ENCODE measurements around the gene DSP. TPM values are rescaled to one million over a fixed set of nuclear protein-coding genes. Genes with fewer than 3 reads are reported as not detected.

DSP gene
- total and polyA plus RNA-seq, 2 of the 13 experiments (the other 11 are each of a cell fraction or from before 2014, with no cell fraction given): 89.8 to 117 TPM

DNA sequence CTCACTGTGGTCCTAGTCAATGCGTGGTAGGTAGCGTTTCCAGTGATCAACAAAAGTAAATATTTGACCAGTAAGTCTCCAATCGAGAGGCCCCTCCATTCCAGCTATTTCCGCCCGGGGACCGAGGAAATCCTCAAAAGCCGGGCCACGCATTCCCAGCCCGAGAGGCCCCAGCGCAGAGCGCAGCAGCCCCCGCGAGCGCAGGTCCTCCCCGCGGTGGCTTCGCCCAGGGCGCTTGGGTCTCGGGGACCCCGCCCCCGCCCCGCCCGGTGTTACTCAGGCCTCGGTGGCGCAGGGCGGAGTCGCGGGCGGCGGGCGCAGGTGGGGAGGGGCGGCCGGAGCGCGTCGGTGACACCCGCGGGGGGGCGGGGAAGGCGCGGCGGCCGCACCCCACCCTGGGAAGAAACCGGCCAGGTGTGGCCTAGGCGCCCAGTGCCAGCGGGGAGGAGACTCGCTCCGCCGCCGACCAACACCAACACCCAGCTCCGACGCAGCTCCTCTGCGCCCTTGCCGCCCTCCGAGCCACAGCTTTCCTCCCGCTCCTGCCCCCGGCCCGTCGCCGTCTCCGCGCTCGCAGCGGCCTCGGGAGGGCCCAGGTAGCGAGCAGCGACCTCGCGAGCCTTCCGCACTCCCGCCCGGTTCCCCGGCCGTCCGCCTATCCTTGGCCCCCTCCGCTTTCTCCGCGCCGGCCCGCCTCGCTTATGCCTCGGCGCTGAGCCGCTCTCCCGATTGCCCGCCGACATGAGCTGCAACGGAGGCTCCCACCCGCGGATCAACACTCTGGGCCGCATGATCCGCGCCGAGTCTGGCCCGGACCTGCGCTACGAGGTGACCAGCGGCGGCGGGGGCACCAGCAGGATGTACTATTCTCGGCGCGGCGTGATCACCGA lies at the start of gene DSP (continued):
- TF ChIP-seq REST (IDR thresholded peaks at IDR 0.05; ENCODE audit: borderline replicate concordance in 1 of 2, low read depth in 1 of 2, low read length in 2 of 2): peak in 1 of 2 experiments; percentile 82; a peak in 2 of 4 replicates
- TF ChIP-seq, protein P1, sequence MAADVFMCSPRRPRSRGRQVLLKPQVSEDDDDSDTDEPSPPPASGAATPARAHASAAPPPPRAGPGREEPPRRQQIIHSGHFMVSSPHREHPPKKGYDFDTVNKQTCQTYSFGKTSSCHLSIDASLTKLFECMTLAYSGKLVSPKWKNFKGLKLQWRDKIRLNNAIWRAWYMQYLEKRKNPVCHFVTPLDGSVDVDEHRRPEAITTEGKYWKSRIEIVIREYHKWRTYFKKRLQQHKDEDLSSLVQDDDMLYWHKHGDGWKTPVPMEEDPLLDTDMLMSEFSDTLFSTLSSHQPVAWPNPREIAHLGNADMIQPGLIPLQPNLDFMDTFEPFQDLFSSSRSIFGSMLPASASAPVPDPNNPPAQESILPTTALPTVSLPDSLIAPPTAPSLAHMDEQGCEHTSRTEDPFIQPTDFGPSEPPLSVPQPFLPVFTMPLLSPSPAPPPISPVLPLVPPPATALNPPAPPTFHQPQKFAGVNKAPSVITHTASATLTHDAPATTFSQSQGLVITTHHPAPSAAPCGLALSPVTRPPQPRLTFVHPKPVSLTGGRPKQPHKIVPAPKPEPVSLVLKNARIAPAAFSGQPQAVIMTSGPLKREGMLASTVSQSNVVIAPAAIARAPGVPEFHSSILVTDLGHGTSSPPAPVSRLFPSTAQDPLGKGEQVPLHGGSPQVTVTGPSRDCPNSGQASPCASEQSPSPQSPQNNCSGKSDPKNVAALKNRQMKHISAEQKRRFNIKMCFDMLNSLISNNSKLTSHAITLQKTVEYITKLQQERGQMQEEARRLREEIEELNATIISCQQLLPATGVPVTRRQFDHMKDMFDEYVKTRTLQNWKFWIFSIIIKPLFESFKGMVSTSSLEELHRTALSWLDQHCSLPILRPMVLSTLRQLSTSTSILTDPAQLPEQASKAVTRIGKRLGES (CRISPR knock-in tag; IDR thresholded peaks at IDR 0.05; ENCODE audit: borderline replicate concordance): peak; percentile 54
- TF ChIP-seq SMAD3 (CRISPR knock-in tag; IDR thresholded peaks at IDR 0.05): peak; percentile 93
- TF ChIP-seq RORA (CRISPR knock-in tag; IDR thresholded peaks at IDR 0.05): no peak
- no peak for TF ChIP-seq ZNF7 (CRISPR knock-in tag; IDR thresholded peaks at IDR 0.05)
- peak; percentile 56; the same call in 1 of the 2 replicates for TF ChIP-seq ZNF724P (CRISPR knock-in tag; IDR thresholded peaks at IDR 0.05; ENCODE audit: borderline replicate concordance)
- TF ChIP-seq, protein P2, sequence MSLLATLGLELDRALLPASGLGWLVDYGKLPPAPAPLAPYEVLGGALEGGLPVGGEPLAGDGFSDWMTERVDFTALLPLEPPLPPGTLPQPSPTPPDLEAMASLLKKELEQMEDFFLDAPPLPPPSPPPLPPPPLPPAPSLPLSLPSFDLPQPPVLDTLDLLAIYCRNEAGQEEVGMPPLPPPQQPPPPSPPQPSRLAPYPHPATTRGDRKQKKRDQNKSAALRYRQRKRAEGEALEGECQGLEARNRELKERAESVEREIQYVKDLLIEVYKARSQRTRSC (CRISPR knock-in tag; IDR thresholded peaks at IDR 0.05; ENCODE audit: low read depth): no peak
- peak; percentile 70 for TF ChIP-seq ZNF350 (CRISPR knock-in tag; IDR thresholded peaks at IDR 0.05; ENCODE audit: borderline replicate concordance, low read depth)
- TF ChIP-seq, protein P3, sequence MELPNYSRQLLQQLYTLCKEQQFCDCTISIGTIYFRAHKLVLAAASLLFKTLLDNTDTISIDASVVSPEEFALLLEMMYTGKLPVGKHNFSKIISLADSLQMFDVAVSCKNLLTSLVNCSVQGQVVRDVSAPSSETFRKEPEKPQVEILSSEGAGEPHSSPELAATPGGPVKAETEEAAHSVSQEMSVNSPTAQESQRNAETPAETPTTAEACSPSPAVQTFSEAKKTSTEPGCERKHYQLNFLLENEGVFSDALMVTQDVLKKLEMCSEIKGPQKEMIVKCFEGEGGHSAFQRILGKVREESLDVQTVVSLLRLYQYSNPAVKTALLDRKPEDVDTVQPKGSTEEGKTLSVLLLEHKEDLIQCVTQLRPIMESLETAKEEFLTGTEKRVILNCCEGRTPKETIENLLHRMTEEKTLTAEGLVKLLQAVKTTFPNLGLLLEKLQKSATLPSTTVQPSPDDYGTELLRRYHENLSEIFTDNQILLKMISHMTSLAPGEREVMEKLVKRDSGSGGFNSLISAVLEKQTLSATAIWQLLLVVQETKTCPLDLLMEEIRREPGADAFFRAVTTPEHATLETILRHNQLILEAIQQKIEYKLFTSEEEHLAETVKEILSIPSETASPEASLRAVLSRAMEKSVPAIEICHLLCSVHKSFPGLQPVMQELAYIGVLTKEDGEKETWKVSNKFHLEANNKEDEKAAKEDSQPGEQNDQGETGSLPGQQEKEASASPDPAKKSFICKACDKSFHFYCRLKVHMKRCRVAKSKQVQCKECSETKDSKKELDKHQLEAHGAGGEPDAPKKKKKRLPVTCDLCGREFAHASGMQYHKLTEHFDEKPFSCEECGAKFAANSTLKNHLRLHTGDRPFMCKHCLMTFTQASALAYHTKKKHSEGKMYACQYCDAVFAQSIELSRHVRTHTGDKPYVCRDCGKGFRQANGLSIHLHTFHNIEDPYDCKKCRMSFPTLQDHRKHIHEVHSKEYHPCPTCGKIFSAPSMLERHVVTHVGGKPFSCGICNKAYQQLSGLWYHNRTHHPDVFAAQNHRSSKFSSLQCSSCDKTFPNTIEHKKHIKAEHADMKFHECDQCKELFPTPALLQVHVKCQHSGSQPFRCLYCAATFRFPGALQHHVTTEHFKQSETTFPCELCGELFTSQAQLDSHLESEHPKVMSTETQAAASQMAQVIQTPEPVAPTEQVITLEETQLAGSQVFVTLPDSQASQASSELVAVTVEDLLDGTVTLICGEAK (IDR thresholded peaks at IDR 0.05): no peak
- TF ChIP-seq, protein P3 (CRISPR knock-in tag; IDR thresholded peaks at IDR 0.05): peak; percentile 63; the same call in 1 of the 2 replicates
- no peak for TF ChIP-seq ZNF713 (CRISPR knock-in tag; IDR thresholded peaks at IDR 0.05)
